ENCODE results near the gene TMIE.

TMIE gene

DNA sequence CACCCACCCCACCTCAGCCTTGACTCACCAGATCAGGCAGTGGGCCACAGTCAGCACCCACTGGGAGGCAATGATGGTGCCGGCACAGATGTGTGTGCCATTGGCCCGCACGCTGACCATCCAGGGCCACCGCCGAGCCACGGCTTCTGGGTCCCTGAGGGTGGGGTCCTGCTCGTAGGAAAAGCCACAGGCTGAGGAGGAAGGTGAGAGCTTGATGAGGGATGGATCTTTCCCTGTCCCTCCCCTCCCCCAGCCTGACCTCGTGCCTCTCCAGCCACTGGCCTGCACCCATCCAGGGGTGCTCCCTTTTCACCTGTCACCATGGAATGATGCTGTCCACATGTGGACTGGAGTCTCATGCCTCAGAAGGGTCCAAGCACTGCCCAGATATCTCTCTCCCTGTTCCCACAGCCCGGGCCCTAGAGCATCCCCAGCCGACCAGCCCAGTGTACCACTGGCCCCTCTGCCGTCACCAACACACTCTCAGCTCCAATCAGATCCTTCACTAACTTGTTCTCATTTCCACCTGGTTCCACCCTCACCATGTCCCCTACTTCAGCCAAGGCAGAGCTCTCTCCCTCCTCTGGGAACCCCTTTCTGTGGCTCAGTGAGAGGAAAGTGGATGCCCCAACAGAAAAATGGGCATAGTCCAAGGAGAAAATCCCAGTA, 14.4 kb downstream of the TMIE start:
- TF ChIP-seq, protein P1, sequence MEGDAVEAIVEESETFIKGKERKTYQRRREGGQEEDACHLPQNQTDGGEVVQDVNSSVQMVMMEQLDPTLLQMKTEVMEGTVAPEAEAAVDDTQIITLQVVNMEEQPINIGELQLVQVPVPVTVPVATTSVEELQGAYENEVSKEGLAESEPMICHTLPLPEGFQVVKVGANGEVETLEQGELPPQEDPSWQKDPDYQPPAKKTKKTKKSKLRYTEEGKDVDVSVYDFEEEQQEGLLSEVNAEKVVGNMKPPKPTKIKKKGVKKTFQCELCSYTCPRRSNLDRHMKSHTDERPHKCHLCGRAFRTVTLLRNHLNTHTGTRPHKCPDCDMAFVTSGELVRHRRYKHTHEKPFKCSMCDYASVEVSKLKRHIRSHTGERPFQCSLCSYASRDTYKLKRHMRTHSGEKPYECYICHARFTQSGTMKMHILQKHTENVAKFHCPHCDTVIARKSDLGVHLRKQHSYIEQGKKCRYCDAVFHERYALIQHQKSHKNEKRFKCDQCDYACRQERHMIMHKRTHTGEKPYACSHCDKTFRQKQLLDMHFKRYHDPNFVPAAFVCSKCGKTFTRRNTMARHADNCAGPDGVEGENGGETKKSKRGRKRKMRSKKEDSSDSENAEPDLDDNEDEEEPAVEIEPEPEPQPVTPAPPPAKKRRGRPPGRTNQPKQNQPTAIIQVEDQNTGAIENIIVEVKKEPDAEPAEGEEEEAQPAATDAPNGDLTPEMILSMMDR (conservative IDR thresholded peaks at IDR 0.05; ENCODE audit: control insufficient read depth, insufficient read depth, low read depth, low read length) = no peak
- no peak for DNase-seq (ENCODE audit: low read depth)
- no peak overlapping the region for H3K4me3 ChIP-seq (ENCODE audit: control insufficient read depth, low read depth, low read length)

- TF ChIP-seq, protein P1 (conservative IDR thresholded peaks at IDR 0.05; ENCODE audit: control insufficient read depth, insufficient read depth, low read depth, low read length) = no peak
- DNase-seq (ENCODE audit: low read depth) = no peak
- no peak overlapping the region for H3K4me3 ChIP-seq (ENCODE audit: control insufficient read depth, low read depth, low read length)
These were observed 15.6 kb downstream of the TMIE start for GRCh38 chr3:46716461-46717441.

- TF ChIP-seq, protein P1 (conservative IDR thresholded peaks at IDR 0.05; ENCODE audit: control insufficient read depth, insufficient read depth, low read depth, low read length) = no peak
- no peak for DNase-seq (ENCODE audit: low read depth)
- no peak within 1 kb of the TSS for H3K4me3 ChIP-seq (ENCODE audit: control insufficient read depth, low read depth, low read length)
These were observed 16.4 kb downstream of the TMIE start, which contains the start of gene PRSS50 for GRCh38 chr3:46717447-46718231. Gene PRSS50, minus strand, starts transcription at chr3:46717869. Its CDS starts 45 bp downstream, at chr3:46717824.

GRCh38 chr3:46719044-46719565, 17.9 kb downstream of the TMIE start:
- no peak overlapping the region for H3K4me3 ChIP-seq (ENCODE audit: control insufficient read depth, low read depth, low read length)
- no peak for DNase-seq (ENCODE audit: low read depth)
- TF ChIP-seq, protein P1 (conservative IDR thresholded peaks at IDR 0.05; ENCODE audit: control insufficient read depth, insufficient read depth, low read depth, low read length) = no peak

- DNase-seq (ENCODE audit: low read depth) = no peak
- no peak overlapping the region for H3K4me3 ChIP-seq (ENCODE audit: control insufficient read depth, low read depth, low read length)
- TF ChIP-seq, protein P1 (conservative IDR thresholded peaks at IDR 0.05; ENCODE audit: control insufficient read depth, insufficient read depth, low read depth, low read length) = no peak
These were observed 18.6 kb downstream of the TMIE start for GRCh38 chr3:46719735-46720271.

GRCh38 chr3:46721009-46721408, 19.8 kb downstream of the TMIE start:
- no peak for DNase-seq (ENCODE audit: low read depth)
- TF ChIP-seq, protein P1 (conservative IDR thresholded peaks at IDR 0.05; ENCODE audit: control insufficient read depth, insufficient read depth, low read depth, low read length) = no peak
- H3K4me3 ChIP-seq (ENCODE audit: control insufficient read depth, low read depth, low read length) = no peak overlapping the region
